Activated T-helper 17 cell treated with anti-CD3 and anti-CD28 coated beads, Interleukin-2, amount 50 U/mL, for 72 hours (primary cell): ENCODE measurements around the gene LAMP5. TPM values are rescaled to one million over a fixed set of nuclear protein-coding genes. Genes with fewer than 3 reads are reported as not detected.

Source experiments
- ATAC-seq: fragments of 150-1000 bp; cut with Tn5 transposase; replicated peaks from 2 replicates; pipeline ENCODE4 v1.10.0; 2021; ENCODE audit warnings: mild to moderate bottlenecking, moderate library complexity
- H3K27ac Mint-ChIP-seq: one replicate; pipeline ENCODE4 v1.8.0; 2022; ENCODE audit warnings: mixed read lengths
- H3K27me3 Mint-ChIP-seq: one replicate; pipeline ENCODE4 v1.8.0; 2022; ENCODE audit warnings: mixed read lengths
- H3K36me3 Mint-ChIP-seq: one replicate; pipeline ENCODE4 v1.8.0; 2022; ENCODE audit warnings: low read depth, mild to moderate bottlenecking, mixed read lengths
- H3K4me1 Mint-ChIP-seq: one replicate; pipeline ENCODE4 v1.8.0; 2022; ENCODE audit warnings: mixed read lengths
- H3K4me3 Mint-ChIP-seq: one replicate; pipeline ENCODE4 v1.8.0; 2022; ENCODE audit warnings: mild to moderate bottlenecking, mixed read lengths
- H3K9me3 Mint-ChIP-seq: one replicate; pipeline ENCODE4 v1.8.0; 2022; ENCODE audit warnings: mixed read lengths
- total RNA-seq, 2 donors: library from RNA; stranded (reverse); gene quantifications; one replicate each; pipeline ENCODE4 v1.2.3, GENCODE V29; 2022

Gene LAMP5
- total RNA-seq, 2 donors from 2014 or later, result not detected

GRCh38 chr20:9491324-9491723 lies 23.1 kb upstream of the LAMP5 start:
- no peak overlapping the region for H3K4me3 Mint-ChIP-seq
- H3K36me3 Mint-ChIP-seq, result no peaks in the 10 kb centered on the region
- ATAC-seq, result no peak
- peaks cover 3% of the 10 kb centered on the region for H3K27me3 Mint-ChIP-seq
- H3K4me1 Mint-ChIP-seq, result no peaks in the 10 kb centered on the region
- H3K9me3 Mint-ChIP-seq, result peaks cover 13% of the 10 kb centered on the region
- no peak overlapping the region for H3K27ac Mint-ChIP-seq

GRCh38 chr20:9492067-9492466 lies 22.3 kb upstream of the LAMP5 start:
- no peaks in the 10 kb centered on the region for H3K4me1 Mint-ChIP-seq
- H3K4me3 Mint-ChIP-seq, result no peak overlapping the region
- H3K9me3 Mint-ChIP-seq, result peaks cover 13% of the 10 kb centered on the region
- no peak for ATAC-seq
- no peak overlapping the region for H3K27ac Mint-ChIP-seq
- no peaks in the 10 kb centered on the region for H3K36me3 Mint-ChIP-seq
- H3K27me3 Mint-ChIP-seq, result peaks cover 3% of the 10 kb centered on the region

- ATAC-seq, result no peak
- no peaks in the 10 kb centered on the region for H3K36me3 Mint-ChIP-seq
- H3K4me3 Mint-ChIP-seq, result no peak overlapping the region
- H3K27ac Mint-ChIP-seq, result no peak overlapping the region
- H3K27me3 Mint-ChIP-seq, result peaks cover 3% of the 10 kb centered on the region
- H3K4me1 Mint-ChIP-seq, result no peaks in the 10 kb centered on the region
- peaks cover 17% of the 10 kb centered on the region for H3K9me3 Mint-ChIP-seq
Observed at GRCh38 chr20:9493803-9494202, 20.6 kb upstream of the LAMP5 start.

- ATAC-seq, result no peak
- Mint-ChIP-seq H3K27me3 (no peaks in the 10 kb centered on the region), H3K27ac (no peak overlapping the region), H3K4me1 (no peaks in the 10 kb centered on the region), H3K9me3 (peaks cover 13% of the 10 kb centered on the region), H3K36me3 (no peaks in the 10 kb centered on the region), H3K4me3 (no peak overlapping the region)
Observed at GRCh38 chr20:9495701-9496100, 18.7 kb upstream of the LAMP5 start.

- no peak for ATAC-seq
- no peak overlapping the region for H3K27ac Mint-ChIP-seq
- no peak overlapping the region for H3K4me3 Mint-ChIP-seq
- no peaks in the 10 kb centered on the region for H3K36me3 Mint-ChIP-seq
- no peaks in the 10 kb centered on the region for H3K27me3 Mint-ChIP-seq
- H3K4me1 Mint-ChIP-seq, result no peaks in the 10 kb centered on the region
- H3K9me3 Mint-ChIP-seq, result peaks cover 13% of the 10 kb centered on the region
Observed at GRCh38 chr20:9496155-9496554, 18.2 kb upstream of the LAMP5 start.

- no peak for ATAC-seq
- no peak overlapping the region for H3K4me3 Mint-ChIP-seq
- H3K4me1 Mint-ChIP-seq, result no peaks in the 10 kb centered on the region
- peaks cover 13% of the 10 kb centered on the region for H3K9me3 Mint-ChIP-seq
- H3K27ac Mint-ChIP-seq, result no peak overlapping the region
- H3K27me3 Mint-ChIP-seq, result no peaks in the 10 kb centered on the region
- H3K36me3 Mint-ChIP-seq, result no peaks in the 10 kb centered on the region
Observed at GRCh38 chr20:9498322-9498721, 16.1 kb upstream of the LAMP5 start.

- H3K27ac Mint-ChIP-seq, result no peak overlapping the region
- H3K36me3 Mint-ChIP-seq, result no peaks in the 10 kb centered on the region
- H3K4me3 Mint-ChIP-seq, result no peak overlapping the region
- H3K4me1 Mint-ChIP-seq, result no peaks in the 10 kb centered on the region
- H3K9me3 Mint-ChIP-seq, result peaks cover 13% of the 10 kb centered on the region
- ATAC-seq, result no peak
- no peaks in the 10 kb centered on the region for H3K27me3 Mint-ChIP-seq
Observed at GRCh38 chr20:9499126-9499899, 15.1 kb upstream of the LAMP5 start.

GRCh38 chr20:9500121-9500520 lies 14.3 kb upstream of the LAMP5 start:
- no peaks in the 10 kb centered on the region for H3K36me3 Mint-ChIP-seq
- H3K27ac Mint-ChIP-seq, result no peak overlapping the region
- H3K9me3 Mint-ChIP-seq, result peaks cover 13% of the 10 kb centered on the region
- no peak for ATAC-seq
- H3K27me3 Mint-ChIP-seq, result no peaks in the 10 kb centered on the region
- no peak overlapping the region for H3K4me3 Mint-ChIP-seq
- H3K4me1 Mint-ChIP-seq, result no peaks in the 10 kb centered on the region

GRCh38 chr20:9501473-9501872 lies 12.9 kb upstream of the LAMP5 start:
- no peak overlapping the region for H3K27ac Mint-ChIP-seq
- no peak overlapping the region for H3K4me3 Mint-ChIP-seq
- H3K9me3 Mint-ChIP-seq, result peaks cover 4% of the 10 kb centered on the region
- H3K4me1 Mint-ChIP-seq, result no peaks in the 10 kb centered on the region
- H3K36me3 Mint-ChIP-seq, result no peaks in the 10 kb centered on the region
- no peaks in the 10 kb centered on the region for H3K27me3 Mint-ChIP-seq
- no peak for ATAC-seq

- no peak for ATAC-seq
- Mint-ChIP-seq H3K27me3 (peaks cover 8% of the 10 kb centered on the region), H3K27ac (no peak overlapping the region), H3K4me3 (no peak overlapping the region), H3K9me3 (no peaks in the 10 kb centered on the region), H3K36me3 (no peaks in the 10 kb centered on the region), H3K4me1 (no peaks in the 10 kb centered on the region)
Observed at GRCh38 chr20:9503526-9504245, 10.7 kb upstream of the LAMP5 start.

GRCh38 chr20:9506280-9506821 lies 8.0 kb upstream of the LAMP5 start:
- Mint-ChIP-seq H3K27ac (no peak overlapping the region), H3K36me3 (no peaks in the 10 kb centered on the region), H3K4me1 (no peaks in the 10 kb centered on the region), H3K4me3 (no peak overlapping the region), H3K9me3 (no peaks in the 10 kb centered on the region), H3K27me3 (peaks cover 19% of the 10 kb centered on the region)
- ATAC-seq, result no peak

- Mint-ChIP-seq H3K27me3 (peaks cover 23% of the 10 kb centered on the region), H3K27ac (no peak overlapping the region), H3K4me3 (no peak overlapping the region), H3K36me3 (no peaks in the 10 kb centered on the region), H3K9me3 (no peaks in the 10 kb centered on the region), H3K4me1 (no peaks in the 10 kb centered on the region)
- ATAC-seq, result no peak
Observed at GRCh38 chr20:9506964-9507369, 7.4 kb upstream of the LAMP5 start.

- H3K27me3 Mint-ChIP-seq, result peaks cover 26% of the 10 kb centered on the region
- no peak for ATAC-seq
- no peak overlapping the region for H3K27ac Mint-ChIP-seq
- H3K4me1 Mint-ChIP-seq, result no peaks in the 10 kb centered on the region
- H3K9me3 Mint-ChIP-seq, result no peaks in the 10 kb centered on the region
- no peaks in the 10 kb centered on the region for H3K36me3 Mint-ChIP-seq
- no peak overlapping the region for H3K4me3 Mint-ChIP-seq
Observed at GRCh38 chr20:9507544-9508239, 6.7 kb upstream of the LAMP5 start.

- no peaks in the 10 kb centered on the region for H3K9me3 Mint-ChIP-seq
- no peak overlapping the region for H3K27ac Mint-ChIP-seq
- no peaks in the 10 kb centered on the region for H3K4me1 Mint-ChIP-seq
- ATAC-seq, result no peak
- H3K36me3 Mint-ChIP-seq, result no peaks in the 10 kb centered on the region
- H3K4me3 Mint-ChIP-seq, result no peak overlapping the region
- H3K27me3 Mint-ChIP-seq, result peaks cover 29% of the 10 kb centered on the region
Observed at GRCh38 chr20:9508240-9508661, 6.1 kb upstream of the LAMP5 start.
